Naive B cell (primary cell): ENCODE measurements around the gene VAMP5. TPM values are rescaled to one million over a fixed set of nuclear protein-coding genes. Genes with fewer than 3 reads are reported as not detected.
"Not testable (repeated sequence)": the region's sequence is repeated elsewhere in the genome, so short reads cannot be mapped to it uniquely, and the experiment has no call there.

Experiments used
- ATAC-seq, 2 donors: fragments of 150-1000 bp; cut with Tn5 transposase; 2 replicates each; pipeline ENCODE4 v1.10.0; 2021; ENCODE audit warnings: low read depth in 2 of 2, mild to moderate bottlenecking in 2 of 2, moderate library complexity in 2 of 2
- DNase-seq: peaks from one replicate; pipeline ENCODE4 v3.0.0; 2022
- H3K27ac Mint-ChIP-seq, 6 donors: one replicate each; pipeline ENCODE4 v1.8.0; 2020 to 2022; ENCODE audit warnings: mild to moderate bottlenecking in 6 of 6, mixed read lengths in 6 of 6, moderate library complexity in 5 of 6, inconsistent platforms in 2 of 6
- H3K27me3 Mint-ChIP-seq, 3 donors: one replicate each; pipeline ENCODE4 v1.8.0; 2021 to 2022; ENCODE audit warnings: mixed read lengths in 3 of 3, mild to moderate bottlenecking in 1 of 3
- H3K36me3 Mint-ChIP-seq, 2 donors: one replicate each; pipeline ENCODE4 v1.8.0; 2020 to 2022; ENCODE audit warnings: mixed read lengths in 2 of 2, inconsistent platforms in 1 of 2, mild to moderate bottlenecking in 1 of 2
- H3K4me1 Mint-ChIP-seq, 3 donors: one replicate each; pipeline ENCODE4 v1.8.0; 2020 to 2022; ENCODE audit warnings: mixed read lengths in 3 of 3, inconsistent platforms in 1 of 3, mild to moderate bottlenecking in 1 of 3, moderate library complexity in 1 of 3
- H3K4me3 Mint-ChIP-seq, 8 donors: one replicate each; pipeline ENCODE4 v1.8.0; 2020 to 2022; ENCODE audit warnings: mild to moderate bottlenecking in 8 of 8, mixed read lengths in 8 of 8, moderate library complexity in 8 of 8, inconsistent platforms in 2 of 8
- H3K9me3 Mint-ChIP-seq, 7 donors: one replicate each; pipeline ENCODE4 v1.8.0; 2020 to 2022; ENCODE audit warnings: mixed read lengths in 7 of 7, mild to moderate bottlenecking in 5 of 7, inconsistent platforms in 2 of 7, moderate library complexity in 1 of 7
- polyA plus RNA-seq, 6 donors: library from polyadenylated mRNA; unstranded; fragments of 300-500 nt; fragmentation: Illumina TruSeq; gene quantifications; one replicate each; pipeline ENCODE4 v1.2.3, GENCODE V29; 2021; ENCODE audit warnings: low read depth in 6 of 6

The VAMP5 gene
- polyA plus RNA-seq, 6 donors from 2014 or later = 33.3 to 68.5 (median 49.9) TPM

- peak overlapping the region in 1 of 6 donors; percentile 34 for H3K27ac Mint-ChIP-seq
- peaks cover 5 to 8% of the 10 kb centered on the region in 2 donors for H3K36me3 Mint-ChIP-seq
- no peak for DNase-seq
- H3K27me3 Mint-ChIP-seq = no peaks in the 10 kb centered on the region
- H3K4me1 Mint-ChIP-seq = peaks cover 12 to 31% (median 31%) of the 10 kb centered on the region in 3 donors
- H3K4me3 Mint-ChIP-seq = peak overlapping the region in 2 of 8 donors; percentile 16 to 62
- ATAC-seq = no peak
- no peaks in the 10 kb centered on the region for H3K9me3 Mint-ChIP-seq
Measured at GRCh38 chr2:85558160-85558559, 26.1 kb upstream of the VAMP5 start.

- H3K27me3 Mint-ChIP-seq = not testable (repeated sequence)
Measured at GRCh38 chr2:85560403-85560726, 23.9 kb upstream of the VAMP5 start.

GRCh38 chr2:85560812-85561279, 23.4 kb upstream of the VAMP5 start:
- H3K36me3 Mint-ChIP-seq = peaks cover 0 to 5% of the 10 kb centered on the region in 2 donors
- no peaks in the 10 kb centered on the region for H3K27me3 Mint-ChIP-seq
- H3K4me1 Mint-ChIP-seq = peaks cover 18 to 44% (median 40%) of the 10 kb centered on the region in 3 donors
- H3K4me3 Mint-ChIP-seq = peak overlapping the region; percentile 90 to 99 (median 98)
- DNase-seq (no peak), ATAC-seq (no peak)
- H3K9me3 Mint-ChIP-seq = no peaks in the 10 kb centered on the region
- H3K27ac Mint-ChIP-seq = peak overlapping the region; percentile 92 to 98 (median 97)

More at GRCh38 chr2:85560403-85560726, 23.9 kb upstream of the VAMP5 start:
- not testable (repeated sequence) for ATAC-seq, H3K36me3 Mint-ChIP-seq, H3K9me3 Mint-ChIP-seq, DNase-seq
- H3K4me1 Mint-ChIP-seq = peaks cover 18 to 44% (median 40%) of the 10 kb centered on the region in 3 donors
- H3K4me3 Mint-ChIP-seq = peak overlapping the region; percentile 90 to 99 (median 98)
- H3K27ac Mint-ChIP-seq = peak overlapping the region in 5 of 6 donors; percentile 59 to 93 (median 81)

GRCh38 chr2:85561280-85562212, 22.7 kb upstream of the VAMP5 start, which contains the start of gene GGCX:
Gene GGCX (minus strand): TSS chr2:85561493. CDS start chr2:85561428, 65 bp downstream.
- peak within 1 kb of the TSS; percentile 92 to 98 (median 97) for H3K27ac Mint-ChIP-seq
- H3K27me3 Mint-ChIP-seq = no peaks in the 10 kb centered on the region
- H3K4me1 Mint-ChIP-seq = peaks cover 18 to 44% (median 40%) of the 10 kb centered on the region in 3 donors
- H3K36me3 Mint-ChIP-seq = peaks cover 0 to under 1% of the 10 kb centered on the region in 2 donors
- H3K4me3 Mint-ChIP-seq = peak within 1 kb of the TSS; percentile 90 to 99 (median 98)
- ATAC-seq (peak; percentile 90), DNase-seq (peak; percentile 88)
- no peaks in the 10 kb centered on the region for H3K9me3 Mint-ChIP-seq

GRCh38 chr2:85564144-85564563, 20.1 kb upstream of the VAMP5 start:
- DNase-seq (peak; percentile 62), ATAC-seq (peak; percentile 58 to 59)

GRCh38 chr2:85566265-85566664, 18.0 kb upstream of the VAMP5 start:
- no peaks in the 10 kb centered on the region for H3K36me3 Mint-ChIP-seq
- H3K4me1 Mint-ChIP-seq = peaks cover 9 to 25% (median 21%) of the 10 kb centered on the region in 3 donors
- peaks cover 0 to 10% (median 8%) of the 10 kb centered on the region in 3 donors for H3K27me3 Mint-ChIP-seq
- no peak overlapping the region for H3K4me3 Mint-ChIP-seq
- no peaks in the 10 kb centered on the region for H3K9me3 Mint-ChIP-seq
- no peak for ATAC-seq
- DNase-seq = no peak
- no peak overlapping the region for H3K27ac Mint-ChIP-seq

More at GRCh38 chr2:85564144-85564563, 20.1 kb upstream of the VAMP5 start:
- Mint-ChIP-seq H3K4me1 (peaks cover 16 to 44% (median 40%) of the 10 kb centered on the region in 3 donors), H3K4me3 (peak overlapping the region in 6 of 8 donors; percentile 2 to 68 (median 30)), H3K27me3 (no peaks in the 10 kb centered on the region), H3K36me3 (no peaks in the 10 kb centered on the region), H3K27ac (peak overlapping the region; percentile 6 to 85 (median 56)), H3K9me3 (no peaks in the 10 kb centered on the region)

GRCh38 chr2:85575739-85576138, 8.5 kb upstream of the VAMP5 start:
- Mint-ChIP-seq H3K27me3 (peaks cover 0 to 5% (median under 1%) of the 10 kb centered on the region in 3 donors), H3K36me3 (no peaks in the 10 kb centered on the region), H3K4me3 (peak overlapping the region in 2 of 8 donors; percentile 20 to 91), H3K4me1 (peaks cover 29 to 35% (median 34%) of the 10 kb centered on the region in 3 donors), H3K27ac (no peak overlapping the region), H3K9me3 (no peaks in the 10 kb centered on the region)
- DNase-seq = no peak
- ATAC-seq = no peak

GRCh38 chr2:85577063-85577385, 7.2 kb upstream of the VAMP5 start:
- H3K4me3 Mint-ChIP-seq = peak overlapping the region; percentile 84 to 98 (median 94)
- H3K36me3 Mint-ChIP-seq = peaks cover 6 to 7% of the 10 kb centered on the region in 2 donors
- DNase-seq = no peak
- ATAC-seq = no peak
- H3K27me3 Mint-ChIP-seq = peaks cover 0 to 5% (median 0%) of the 10 kb centered on the region in 3 donors
- peak overlapping the region in 5 of 6 donors; percentile 95 to 98 (median 96) for H3K27ac Mint-ChIP-seq
- peaks cover 29 to 41% (median 40%) of the 10 kb centered on the region in 3 donors for H3K4me1 Mint-ChIP-seq
- no peaks in the 10 kb centered on the region for H3K9me3 Mint-ChIP-seq

GRCh38 chr2:85577386-85578242, 6.6 kb upstream of the VAMP5 start, which contains the start of gene VAMP8:
Gene VAMP8 (plus strand): TSS chr2:85577586. CDS start chr2:85577647, 61 bp downstream.
- Mint-ChIP-seq H3K4me3 (peak within 1 kb of the TSS; percentile 84 to 98 (median 94)), H3K9me3 (no peaks in the 10 kb centered on the region), H3K4me1 (peaks cover 33 to 46% (median 40%) of the 10 kb centered on the region in 3 donors), H3K27ac (peak within 1 kb of the TSS; percentile 85 to 98 (median 96)), H3K36me3 (peaks cover 10 to 12% of the 10 kb centered on the region in 2 donors), H3K27me3 (peaks cover 0 to 2% (median 0%) of the 10 kb centered on the region in 3 donors)
- ATAC-seq (peak; percentile 50 to 61), DNase-seq (peak; percentile 47)

GRCh38 chr2:85578243-85579180, 5.7 kb upstream of the VAMP5 start:
- Mint-ChIP-seq H3K4me3 (peak overlapping the region; percentile 84 to 98 (median 94)), H3K9me3 (no peaks in the 10 kb centered on the region), H3K27ac (peak overlapping the region; percentile 91 to 98 (median 96)), H3K4me1 (peaks cover 35 to 51% (median 42%) of the 10 kb centered on the region in 3 donors), H3K27me3 (no peaks in the 10 kb centered on the region), H3K36me3 (peaks cover 12 to 13% of the 10 kb centered on the region in 2 donors)
- DNase-seq (peak; percentile 70), ATAC-seq (peak; percentile 94)

GRCh38 chr2:85579266-85579935, 4.8 kb upstream of the VAMP5 start:
- H3K27ac Mint-ChIP-seq = peak overlapping the region; percentile 60 to 97 (median 88)
- H3K27me3 Mint-ChIP-seq = no peaks in the 10 kb centered on the region
- peaks cover 12 to 13% of the 10 kb centered on the region in 2 donors for H3K36me3 Mint-ChIP-seq
- no peak for ATAC-seq
- no peaks in the 10 kb centered on the region for H3K9me3 Mint-ChIP-seq
- H3K4me3 Mint-ChIP-seq = peak overlapping the region; percentile 84 to 98 (median 94)
- peaks cover 37 to 57% (median 46%) of the 10 kb centered on the region in 3 donors for H3K4me1 Mint-ChIP-seq
- DNase-seq = no peak
